Ovary (tissue), 3 donors: ENCODE results near the gene SLC35D1.

Source experiments
- CTCF ChIP-seq, 3 donors: fragments of 450-650 bp in 2 of 3; fragments of 200-600 bp in 1 of 3; IDR thresholded peaks; one replicate each; pipeline versions ENCODE4 v1.5.1 to v1.8.0; 2016 to 2022; ENCODE audit warnings: antibody characterized with exemption in 3 of 3, mild to moderate bottlenecking in 1 of 3
- POLR2A ChIP-seq: fragments of 450-650 bp; IDR thresholded peaks from one replicate; pipeline ENCODE4 v1.6.1; 2017; ENCODE audit warnings: antibody characterized with exemption, mild to moderate bottlenecking, moderate library complexity
- donor health status: DM: no; HTN: no; CAD: no.

GRCh38 chr1:67078291-67078690 lies 24.3 kb upstream of the SLC35D1 start:
- TF ChIP-seq CTCF (IDR thresholded peaks at IDR 0.05) (no peak), POLR2A (no peak)
